GM23338 (cell line): ENCODE data around the gene TAS2R9. TPM values are rescaled to one million over a fixed set of nuclear protein-coding genes. Genes with fewer than 3 reads are reported as not detected.

Source experiments
- ATAC-seq: fragments of 200-7000 bp; cut with Tn5 transposase; 3 replicates; pipeline ENCODE4 v1.9.1; 2020
- DNase-seq: peaks from one replicate; pipeline ENCODE4 v3.0.0-alpha.2; 2015; ENCODE audit warnings: low spot score
- H2AFZ ChIP-seq: fragments of 200-600 bp; sonication (generic); 2 replicates; pipeline ENCODE4 v1.8.0; 2016; ENCODE audit warnings: antibody characterized with exemption, mild to moderate bottlenecking, moderate library complexity
- H3F3A ChIP-seq: fragments of 200-600 bp; sonication (generic); replicated peaks from 2 replicates; pipeline ENCODE4 v1.8.0; 2017; ENCODE audit warnings: antibody characterized with exemption, mixed run types, low read depth
- H3K27ac ChIP-seq: fragments of 200-600 bp; sonication (generic); 2 replicates; pipeline ENCODE4 v1.6.1; 2016; ENCODE audit warnings: low read depth
- H3K27me3 ChIP-seq: fragments of 200-600 bp; sonication (generic); 2 replicates; pipeline ENCODE4 v1.8.0; 2016; ENCODE audit warnings: mild to moderate bottlenecking, mixed run types, moderate library complexity; ENCODE audit not compliant: insufficient read depth
- H3K36me3 ChIP-seq: fragments of 200-600 bp; sonication (generic); 2 replicates; pipeline ENCODE4 v1.8.0; 2016; ENCODE audit warnings: mild to moderate bottlenecking; ENCODE audit not compliant: insufficient read depth
- H3K4me1 ChIP-seq: fragments of 200-600 bp; sonication (generic); 2 replicates; pipeline ENCODE4 v1.8.0; 2016; ENCODE audit warnings: mild to moderate bottlenecking, moderate library complexity; ENCODE audit not compliant: insufficient read depth
- H3K4me2 ChIP-seq: fragments of 200-600 bp; sonication (generic); 2 replicates; pipeline ENCODE4 v1.7.1; 2017; ENCODE audit warnings: mixed run types
- H3K4me3 ChIP-seq: fragments of 200-600 bp; sonication (generic); 2 replicates; pipeline ENCODE4 v1.6.1; 2016; ENCODE audit warnings: mixed run types
- H3K79me2 ChIP-seq: fragments of 200-600 bp; sonication (generic); replicated peaks from 2 replicates; pipeline ENCODE4 v1.8.0; 2017; ENCODE audit warnings: mild to moderate bottlenecking; ENCODE audit not compliant: insufficient read depth
- H3K9me2 ChIP-seq: fragments of 200-600 bp; sonication (generic); 2 replicates; pipeline ENCODE4 v1.8.0; 2017; ENCODE audit not compliant: insufficient read depth
- H4K20me1 ChIP-seq: fragments of 200-600 bp; sonication (generic); replicated peaks from 2 replicates; pipeline ENCODE4 v1.8.0; 2017; ENCODE audit warnings: mild to moderate bottlenecking; ENCODE audit not compliant: insufficient read depth
- H3K27ac Mint-ChIP-seq: 2 replicates; pipeline ENCODE4 v1.8.0; 2020; ENCODE audit warnings: inconsistent platforms, mild to moderate bottlenecking, moderate library complexity, mixed read lengths
- H3K27me3 Mint-ChIP-seq: 3 replicates; pipeline ENCODE4 v1.8.0; 2022; ENCODE audit warnings: low read depth, mild to moderate bottlenecking, moderate library complexity, mixed read lengths, inconsistent platforms; ENCODE audit not compliant: insufficient read depth, poor library complexity
- H3K36me3 Mint-ChIP-seq: 3 replicates; pipeline ENCODE4 v1.8.0; 2021; ENCODE audit warnings: low read depth, mild to moderate bottlenecking, inconsistent platforms, moderate library complexity, mixed read lengths
- H3K4me1 Mint-ChIP-seq: 3 replicates; pipeline ENCODE4 v1.8.0; 2020; ENCODE audit warnings: mild to moderate bottlenecking, inconsistent platforms, mixed read lengths
- H3K4me3 Mint-ChIP-seq: 3 replicates; pipeline ENCODE4 v1.8.0; 2021; ENCODE audit warnings: moderate library complexity, mild to moderate bottlenecking, inconsistent platforms, mixed read lengths
- H3K9me3 Mint-ChIP-seq: 3 replicates; pipeline ENCODE4 v1.8.0; 2020; ENCODE audit warnings: moderate library complexity, mild to moderate bottlenecking, inconsistent platforms, mixed read lengths
- EZH2phosphoT487 ChIP-seq: fragments of 200-600 bp; sonication (generic); IDR thresholded peaks from one replicate; pipeline ENCODE4 v1.8.1; 2018; ENCODE audit warnings: antibody characterized with exemption; ENCODE audit not compliant: unreplicated experiment
- JUNB ChIP-seq: IDR thresholded peaks from one replicate; pipeline ENCODE4 v1.6.1; 2016; ENCODE audit warnings: antibody characterized with exemption; ENCODE audit not compliant: unreplicated experiment
- NANOG ChIP-seq: IDR thresholded peaks from 2 replicates; pipeline ENCODE4 v1.6.1; 2016; ENCODE audit warnings: antibody characterized with exemption, borderline replicate concordance
- POLR2AphosphoS5 ChIP-seq: IDR thresholded peaks from 2 replicates; pipeline ENCODE4 v1.6.1; 2016; ENCODE audit warnings: antibody characterized with exemption, low read depth
- ZNF114 ChIP-seq: fragments of 250-450 bp; sonication (Bioruptor Pico); IDR thresholded peaks from 2 replicates; pipeline ENCODE4 v1.5.0; 2020; ENCODE audit warnings: mild to moderate bottlenecking, moderate library complexity
- ZNF331 ChIP-seq: fragments of 250-450 bp; sonication (Bioruptor Pico); IDR thresholded peaks from 2 replicates; pipeline ENCODE4 v1.5.0; 2020; ENCODE audit warnings: low read depth, mild to moderate bottlenecking, moderate library complexity
- polyA plus RNA-seq: library from polyadenylated mRNA; unstranded; fragments of >200 nt; fragmentation: Nextera tagmentation; extraction: Ambion mirVana; gene quantifications from 2 replicates; pipeline ENCODE4 v1.2.1, GENCODE V29; 2016
- total RNA-seq: library from RNA; depleted of rRNA; stranded (reverse); fragments of >200 nt; shearing (Covaris generic); gene quantifications from 2 replicates; pipeline ENCODE4 v1.2.3, GENCODE V29; 2014
- TF ChIP-seq, protein P1 (sequence below): IDR thresholded peaks from one replicate; pipeline ENCODE4 v1.6.1; 2018; ENCODE audit warnings: antibody characterized with exemption; ENCODE audit not compliant: unreplicated experiment
- TF ChIP-seq, protein P2 (sequence below), 2 experiments: fragments of 200-600 bp in 1 of 2; sonication (generic) in 1 of 2; conservative IDR thresholded peaks; 2 replicates each; pipeline versions ENCODE4 v1.5.1 to v1.6.1; 2016 to 2017; ENCODE audit warnings: antibody characterized with exemption in 2 of 2, low read depth in 2 of 2, mild to moderate bottlenecking in 2 of 2, moderate library complexity in 1 of 2
- TF ChIP-seq, protein P3 (sequence below): IDR thresholded peaks from 2 replicates; pipeline ENCODE4 v1.6.1; 2016; ENCODE audit warnings: antibody characterized with exemption

TAS2R9 gene
- total and polyA plus RNA-seq, 2 experiments from 2014 or later = not detected

DNA sequence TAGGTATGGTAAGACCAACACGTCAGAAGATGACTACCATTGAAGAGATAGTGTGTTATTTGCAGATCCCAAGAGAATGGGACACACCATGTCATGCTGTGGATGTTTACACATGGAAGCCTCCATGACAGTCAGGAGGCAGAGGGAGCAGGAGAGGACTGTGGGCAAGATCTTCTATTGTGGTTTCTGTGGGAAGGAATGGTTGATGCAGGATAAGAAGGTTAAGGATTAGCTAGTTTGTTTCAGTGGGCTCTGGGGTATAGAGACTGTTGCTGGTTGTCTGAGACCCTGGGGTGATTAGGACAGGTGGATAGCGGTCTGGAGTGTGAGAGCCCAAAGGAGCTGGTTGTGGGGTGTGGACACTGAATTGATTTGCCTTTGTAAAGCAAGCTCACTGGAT lies 30.9 kb downstream of the TAS2R9 start (continued):
- TF ChIP-seq, protein P1, sequence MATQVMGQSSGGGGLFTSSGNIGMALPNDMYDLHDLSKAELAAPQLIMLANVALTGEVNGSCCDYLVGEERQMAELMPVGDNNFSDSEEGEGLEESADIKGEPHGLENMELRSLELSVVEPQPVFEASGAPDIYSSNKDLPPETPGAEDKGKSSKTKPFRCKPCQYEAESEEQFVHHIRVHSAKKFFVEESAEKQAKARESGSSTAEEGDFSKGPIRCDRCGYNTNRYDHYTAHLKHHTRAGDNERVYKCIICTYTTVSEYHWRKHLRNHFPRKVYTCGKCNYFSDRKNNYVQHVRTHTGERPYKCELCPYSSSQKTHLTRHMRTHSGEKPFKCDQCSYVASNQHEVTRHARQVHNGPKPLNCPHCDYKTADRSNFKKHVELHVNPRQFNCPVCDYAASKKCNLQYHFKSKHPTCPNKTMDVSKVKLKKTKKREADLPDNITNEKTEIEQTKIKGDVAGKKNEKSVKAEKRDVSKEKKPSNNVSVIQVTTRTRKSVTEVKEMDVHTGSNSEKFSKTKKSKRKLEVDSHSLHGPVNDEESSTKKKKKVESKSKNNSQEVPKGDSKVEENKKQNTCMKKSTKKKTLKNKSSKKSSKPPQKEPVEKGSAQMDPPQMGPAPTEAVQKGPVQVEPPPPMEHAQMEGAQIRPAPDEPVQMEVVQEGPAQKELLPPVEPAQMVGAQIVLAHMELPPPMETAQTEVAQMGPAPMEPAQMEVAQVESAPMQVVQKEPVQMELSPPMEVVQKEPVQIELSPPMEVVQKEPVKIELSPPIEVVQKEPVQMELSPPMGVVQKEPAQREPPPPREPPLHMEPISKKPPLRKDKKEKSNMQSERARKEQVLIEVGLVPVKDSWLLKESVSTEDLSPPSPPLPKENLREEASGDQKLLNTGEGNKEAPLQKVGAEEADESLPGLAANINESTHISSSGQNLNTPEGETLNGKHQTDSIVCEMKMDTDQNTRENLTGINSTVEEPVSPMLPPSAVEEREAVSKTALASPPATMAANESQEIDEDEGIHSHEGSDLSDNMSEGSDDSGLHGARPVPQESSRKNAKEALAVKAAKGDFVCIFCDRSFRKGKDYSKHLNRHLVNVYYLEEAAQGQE = no peak
- TF ChIP-seq NANOG (no peak), ZNF331 (CRISPR knock-in tag) (no peak), ZNF114 (no peak), EZH2phosphoT487 (no peak)

DNA sequence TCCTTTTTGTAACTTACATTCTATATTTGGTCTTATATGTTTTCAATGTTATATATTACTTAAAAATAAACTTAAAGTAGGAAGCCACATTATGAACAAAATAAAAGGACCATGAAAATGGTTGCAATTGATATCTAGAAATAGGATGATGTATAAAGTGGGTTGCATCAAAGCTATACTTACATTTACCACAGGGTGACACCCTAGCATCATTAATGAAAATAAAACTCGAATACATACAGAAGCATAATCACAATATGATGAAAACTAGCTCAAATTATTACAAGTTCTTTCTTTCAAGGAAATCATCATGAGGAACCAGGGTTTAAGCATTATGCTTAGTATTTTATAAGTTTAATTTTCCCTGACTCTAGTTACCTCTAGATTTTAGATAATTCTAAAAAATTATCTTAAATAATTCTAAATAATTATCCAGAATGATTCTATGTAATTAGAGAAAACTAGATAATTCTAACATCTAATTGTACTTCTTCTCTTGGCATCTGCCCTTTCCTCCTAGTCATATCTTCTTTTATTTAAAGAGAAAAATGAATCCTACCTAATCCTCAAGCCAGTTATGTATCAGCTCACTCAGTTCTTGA lies 38.7 kb downstream of the TAS2R9 start:
- H3K79me2 ChIP-seq = no peaks in the 10 kb centered on the region
- DNase-seq (peak; percentile 41), ATAC-seq (no peak; the same call in 2 of the 3 replicates)
- H2AFZ ChIP-seq = no peak overlapping the region
- no peak for TF ChIP-seq POLR2AphosphoS5
- TF ChIP-seq, protein P2, sequence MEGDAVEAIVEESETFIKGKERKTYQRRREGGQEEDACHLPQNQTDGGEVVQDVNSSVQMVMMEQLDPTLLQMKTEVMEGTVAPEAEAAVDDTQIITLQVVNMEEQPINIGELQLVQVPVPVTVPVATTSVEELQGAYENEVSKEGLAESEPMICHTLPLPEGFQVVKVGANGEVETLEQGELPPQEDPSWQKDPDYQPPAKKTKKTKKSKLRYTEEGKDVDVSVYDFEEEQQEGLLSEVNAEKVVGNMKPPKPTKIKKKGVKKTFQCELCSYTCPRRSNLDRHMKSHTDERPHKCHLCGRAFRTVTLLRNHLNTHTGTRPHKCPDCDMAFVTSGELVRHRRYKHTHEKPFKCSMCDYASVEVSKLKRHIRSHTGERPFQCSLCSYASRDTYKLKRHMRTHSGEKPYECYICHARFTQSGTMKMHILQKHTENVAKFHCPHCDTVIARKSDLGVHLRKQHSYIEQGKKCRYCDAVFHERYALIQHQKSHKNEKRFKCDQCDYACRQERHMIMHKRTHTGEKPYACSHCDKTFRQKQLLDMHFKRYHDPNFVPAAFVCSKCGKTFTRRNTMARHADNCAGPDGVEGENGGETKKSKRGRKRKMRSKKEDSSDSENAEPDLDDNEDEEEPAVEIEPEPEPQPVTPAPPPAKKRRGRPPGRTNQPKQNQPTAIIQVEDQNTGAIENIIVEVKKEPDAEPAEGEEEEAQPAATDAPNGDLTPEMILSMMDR (conservative IDR thresholded peaks at IDR 0.05; ENCODE audit: low read depth in 2 of 2) = peak in 1 of 2 experiments; percentile 81; a peak in 3 of 4 replicates
- no peaks in the 10 kb centered on the region for H3K36me3 ChIP-seq
- no peaks in the 10 kb centered on the region for H3K4me1 Mint-ChIP-seq
- H3K27me3 Mint-ChIP-seq = no peaks in the 10 kb centered on the region
- no peak overlapping the region for H3K27ac Mint-ChIP-seq
- no peaks in the 10 kb centered on the region for H3K9me2 ChIP-seq
- H4K20me1 ChIP-seq = no peaks in the 10 kb centered on the region
- H3K4me3 Mint-ChIP-seq = no peak overlapping the region
- H3K4me1 ChIP-seq = no peaks in the 10 kb centered on the region
- H3K4me2 ChIP-seq = no peak overlapping the region
- no peak overlapping the region for H3K4me3 ChIP-seq
- H3K27ac ChIP-seq = no peak overlapping the region
- no peaks in the 10 kb centered on the region for H3K9me3 Mint-ChIP-seq
- no peaks in the 10 kb centered on the region for H3F3A ChIP-seq
- H3K27me3 ChIP-seq = no peaks in the 10 kb centered on the region
- H3K36me3 Mint-ChIP-seq = no peaks in the 10 kb centered on the region

DNA sequence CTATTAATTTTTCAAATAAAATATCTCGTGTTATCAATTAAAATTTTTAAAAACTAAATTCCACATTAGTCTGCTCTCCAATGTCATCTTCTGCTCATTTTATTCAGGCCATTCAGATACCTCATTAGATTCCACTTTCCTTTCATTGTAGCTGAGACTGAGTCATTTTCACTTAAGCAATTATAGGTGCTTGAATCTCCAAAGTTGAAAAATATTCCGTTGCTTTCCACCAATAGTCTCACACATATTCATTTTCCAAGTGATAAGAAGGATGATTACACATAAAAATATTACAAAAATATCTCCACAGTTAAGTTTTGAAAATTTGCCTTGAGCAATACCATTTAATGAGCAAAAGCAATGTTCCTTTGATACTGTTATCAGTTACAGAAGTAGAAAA lies 50.3 kb downstream of the TAS2R9 start:
- Histone ChIP-seq H3K9me2 (no peaks in the 10 kb centered on the region), H3K4me1 (no peaks in the 10 kb centered on the region), H3K4me2 (no peak overlapping the region), H3K4me3 (no peak overlapping the region), H2AFZ (no peak overlapping the region), H3F3A (no peaks in the 10 kb centered on the region), H4K20me1 (no peaks in the 10 kb centered on the region), H3K27ac (no peak overlapping the region), H3K27me3 (no peaks in the 10 kb centered on the region), H3K36me3 (no peaks in the 10 kb centered on the region), H3K79me2 (no peaks in the 10 kb centered on the region)
- Mint-ChIP-seq H3K9me3 (peaks cover 27% of the 10 kb centered on the region), H3K27me3 (no peaks in the 10 kb centered on the region), H3K4me3 (no peak overlapping the region), H3K27ac (no peak overlapping the region), H3K36me3 (peaks cover 14% of the 10 kb centered on the region), H3K4me1 (no peaks in the 10 kb centered on the region)
- TF ChIP-seq NANOG = no peak
- TF ChIP-seq, protein P3, sequence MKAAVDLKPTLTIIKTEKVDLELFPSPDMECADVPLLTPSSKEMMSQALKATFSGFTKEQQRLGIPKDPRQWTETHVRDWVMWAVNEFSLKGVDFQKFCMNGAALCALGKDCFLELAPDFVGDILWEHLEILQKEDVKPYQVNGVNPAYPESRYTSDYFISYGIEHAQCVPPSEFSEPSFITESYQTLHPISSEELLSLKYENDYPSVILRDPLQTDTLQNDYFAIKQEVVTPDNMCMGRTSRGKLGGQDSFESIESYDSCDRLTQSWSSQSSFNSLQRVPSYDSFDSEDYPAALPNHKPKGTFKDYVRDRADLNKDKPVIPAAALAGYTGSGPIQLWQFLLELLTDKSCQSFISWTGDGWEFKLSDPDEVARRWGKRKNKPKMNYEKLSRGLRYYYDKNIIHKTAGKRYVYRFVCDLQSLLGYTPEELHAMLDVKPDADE = no peak
- TF ChIP-seq, protein P1 = no peak
- no peak for TF ChIP-seq JUNB
- no peak for TF ChIP-seq EZH2phosphoT487
- ATAC-seq (no peak), DNase-seq (no peak)
